ENCODE data around the gene CDC42BPB.
"Not testable (repeated sequence)": the region's sequence is repeated elsewhere in the genome, so short reads cannot be mapped to it uniquely, and the experiment has no call there.

The CDC42BPB gene

GRCh38 chr14:103050935-103051334 is 6.4 kb downstream of the CDC42BPB start:
- Mint-ChIP-seq H3K4me3 (no peak overlapping the region), H3K9me3 (no peaks in the 10 kb centered on the region), H3K27me3 (no peaks in the 10 kb centered on the region), H3K36me3 (no peaks in the 10 kb centered on the region), H3K27ac (no peak overlapping the region), H3K4me1 (peaks cover 35% of the 10 kb centered on the region)
- no peak for ATAC-seq

DNA sequence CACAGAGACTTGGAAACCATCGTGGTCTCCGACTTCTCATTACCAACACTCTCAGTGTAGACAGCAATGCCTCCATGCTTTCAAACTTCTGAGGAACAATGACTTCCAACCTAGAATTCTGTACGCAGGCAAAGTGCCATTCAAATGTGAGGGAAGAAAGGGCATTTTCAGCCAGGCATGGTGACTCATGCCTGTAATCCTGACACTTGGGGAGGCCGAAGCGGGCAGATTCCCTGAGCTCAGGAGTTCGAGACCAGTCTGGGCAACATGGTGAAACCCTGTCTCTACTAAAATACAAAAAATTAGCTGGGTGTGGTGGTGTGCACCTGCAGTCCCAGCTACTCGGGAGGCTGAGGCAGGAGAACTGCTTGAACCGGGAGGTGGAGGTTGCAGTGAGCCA is 9.9 kb downstream of the CDC42BPB start:
- ATAC-seq, H3K9me3 Mint-ChIP-seq, H3K4me3 Mint-ChIP-seq, H3K27me3 Mint-ChIP-seq, H3K36me3 Mint-ChIP-seq, H3K27ac Mint-ChIP-seq: not testable (repeated sequence)
- H3K4me1 Mint-ChIP-seq, result peaks cover 25% of the 10 kb centered on the region

- Mint-ChIP-seq H3K9me3 (no peaks in the 10 kb centered on the region), H3K36me3 (peaks cover 17% of the 10 kb centered on the region), H3K27ac (peak overlapping the region; percentile 23), H3K4me1 (peaks cover 21% of the 10 kb centered on the region), H3K4me3 (peak overlapping the region; percentile 73), H3K27me3 (no peaks in the 10 kb centered on the region)
- ATAC-seq, result peak; percentile 87
These were observed 11.9 kb downstream of the CDC42BPB start for GRCh38 chr14:103045371-103045869.

DNA sequence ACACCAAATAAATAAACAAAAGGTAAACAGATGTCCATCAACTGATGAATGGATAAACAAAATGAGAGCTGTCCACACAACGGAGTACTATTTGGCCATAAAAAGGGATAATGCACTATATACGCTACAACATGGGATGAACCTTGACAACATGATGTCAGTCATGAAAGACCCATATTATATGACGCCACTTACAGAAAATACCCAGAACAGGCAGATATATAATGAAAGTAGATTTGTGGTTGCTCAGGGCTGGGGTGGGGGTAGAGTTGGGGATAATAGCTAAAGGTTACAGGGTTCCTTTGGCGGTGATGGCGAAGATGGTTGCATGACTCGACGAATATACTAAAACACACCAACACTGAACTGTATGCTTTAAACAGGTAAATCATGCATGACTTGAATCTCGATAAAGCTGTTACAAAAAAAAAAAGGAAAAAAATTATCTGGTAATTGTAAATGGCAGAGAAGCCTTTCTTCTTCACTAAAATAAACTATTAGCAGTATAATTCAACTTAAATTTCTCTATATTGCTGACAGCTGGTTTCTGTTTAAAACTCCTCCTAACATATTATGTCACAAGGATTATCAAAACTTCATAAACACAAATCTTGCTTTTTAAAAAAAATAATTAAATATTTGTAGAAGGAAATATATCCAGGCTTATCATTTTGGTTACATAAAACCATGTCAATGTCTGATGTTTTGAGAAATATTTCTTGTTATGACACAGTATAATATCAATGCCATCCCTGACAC is 13.9 kb downstream of the CDC42BPB start:
- H3K4me3 Mint-ChIP-seq, result no peak overlapping the region
- no peak for ATAC-seq
- H3K27ac Mint-ChIP-seq, result no peak overlapping the region
- no peaks in the 10 kb centered on the region for H3K9me3 Mint-ChIP-seq
- H3K36me3 Mint-ChIP-seq, result peaks cover 17% of the 10 kb centered on the region
- no peaks in the 10 kb centered on the region for H3K27me3 Mint-ChIP-seq
- peaks cover 31% of the 10 kb centered on the region for H3K4me1 Mint-ChIP-seq

GRCh38 chr14:103041464-103041863 is 15.9 kb downstream of the CDC42BPB start:
- Mint-ChIP-seq H3K4me3 (no peak overlapping the region), H3K27me3 (no peaks in the 10 kb centered on the region), H3K36me3 (peaks cover 17% of the 10 kb centered on the region), H3K27ac (no peak overlapping the region), H3K9me3 (no peaks in the 10 kb centered on the region), H3K4me1 (peaks cover 29% of the 10 kb centered on the region)
- ATAC-seq, result no peak

- no peak overlapping the region for H3K27ac Mint-ChIP-seq
- ATAC-seq, result no peak
These were observed 23.7 kb downstream of the CDC42BPB start for GRCh38 chr14:103033681-103034096.

DNA sequence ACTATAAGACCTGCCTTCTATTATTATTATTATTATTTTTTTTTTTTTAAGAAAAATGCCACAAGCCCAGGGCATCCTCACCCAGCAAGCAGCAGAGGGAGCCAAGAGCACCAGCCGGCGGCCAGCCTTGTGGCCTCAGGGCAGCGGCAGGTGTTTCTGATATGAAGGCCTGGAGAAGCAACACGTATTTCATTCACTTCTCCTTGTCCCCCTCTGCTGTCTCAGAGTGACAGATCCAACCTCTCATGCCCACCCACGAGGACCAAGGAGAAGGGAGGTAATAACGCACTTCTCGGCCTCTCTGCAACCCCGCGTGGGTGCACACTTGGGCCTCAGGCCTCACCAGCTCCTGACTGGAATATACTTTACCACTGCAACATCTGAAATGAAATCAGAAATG is 25.4 kb downstream of the CDC42BPB start:
- Mint-ChIP-seq H3K4me3 (no peak overlapping the region), H3K36me3 (peaks cover 2% of the 10 kb centered on the region), H3K9me3 (no peaks in the 10 kb centered on the region), H3K27ac (no peak overlapping the region), H3K27me3 (no peaks in the 10 kb centered on the region), H3K4me1 (peaks cover 20% of the 10 kb centered on the region)
- no peak for ATAC-seq

More at GRCh38 chr14:103033681-103034096, 23.7 kb downstream of the CDC42BPB start:
- Mint-ChIP-seq H3K4me3 (no peak overlapping the region), H3K36me3 (no peaks in the 10 kb centered on the region), H3K27me3 (no peaks in the 10 kb centered on the region), H3K9me3 (no peaks in the 10 kb centered on the region), H3K4me1 (peaks cover 12% of the 10 kb centered on the region)

GRCh38 chr14:103031566-103031911 is 25.8 kb downstream of the CDC42BPB start:
- H3K36me3 Mint-ChIP-seq, result peaks cover 5% of the 10 kb centered on the region

DNA sequence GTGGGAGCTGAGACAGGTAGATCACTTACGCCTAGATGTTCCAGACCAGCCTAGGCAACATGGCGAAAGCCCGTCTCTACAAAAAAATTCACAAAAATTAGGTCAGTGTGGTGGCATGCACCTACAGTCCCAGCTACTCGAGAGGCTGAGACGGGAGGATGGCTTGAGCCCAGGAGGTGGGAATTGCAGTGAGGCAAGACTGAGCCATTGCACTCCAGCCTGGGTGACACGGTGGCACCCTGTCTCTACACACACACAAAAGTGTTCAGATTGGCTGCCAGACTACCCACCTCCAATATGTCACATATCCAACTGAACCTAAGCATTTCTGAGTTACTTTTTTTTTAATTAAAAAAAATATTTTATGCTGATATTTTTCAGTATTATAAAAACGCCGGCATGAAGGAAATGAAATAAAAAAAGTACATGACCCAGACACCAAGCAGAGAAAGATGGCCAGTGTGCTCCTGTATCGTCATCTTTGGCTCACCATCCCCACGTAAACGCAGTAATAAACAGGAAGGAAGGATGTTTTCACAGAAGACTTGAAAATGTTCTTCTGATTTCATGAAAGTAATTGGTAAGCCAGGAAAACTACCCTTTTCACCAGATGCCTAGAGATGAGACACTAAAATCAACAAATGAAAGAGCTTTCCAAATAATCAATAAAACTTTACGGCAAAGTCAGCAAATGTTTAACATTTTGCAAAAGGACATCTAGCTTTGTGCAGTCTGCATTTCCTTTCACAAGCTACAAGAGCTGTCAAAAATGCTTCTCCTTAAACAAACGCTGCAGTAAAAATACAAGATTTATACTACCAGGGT is 26.4 kb downstream of the CDC42BPB start:
- ATAC-seq, result no peak

More at GRCh38 chr14:103031566-103031911, 25.8 kb downstream of the CDC42BPB start:
- Mint-ChIP-seq H3K27ac (no peak overlapping the region), H3K9me3 (no peaks in the 10 kb centered on the region), H3K4me1 (peaks cover 24% of the 10 kb centered on the region), H3K27me3 (no peaks in the 10 kb centered on the region), H3K4me3 (no peak overlapping the region)
- no peak for ATAC-seq

DNA sequence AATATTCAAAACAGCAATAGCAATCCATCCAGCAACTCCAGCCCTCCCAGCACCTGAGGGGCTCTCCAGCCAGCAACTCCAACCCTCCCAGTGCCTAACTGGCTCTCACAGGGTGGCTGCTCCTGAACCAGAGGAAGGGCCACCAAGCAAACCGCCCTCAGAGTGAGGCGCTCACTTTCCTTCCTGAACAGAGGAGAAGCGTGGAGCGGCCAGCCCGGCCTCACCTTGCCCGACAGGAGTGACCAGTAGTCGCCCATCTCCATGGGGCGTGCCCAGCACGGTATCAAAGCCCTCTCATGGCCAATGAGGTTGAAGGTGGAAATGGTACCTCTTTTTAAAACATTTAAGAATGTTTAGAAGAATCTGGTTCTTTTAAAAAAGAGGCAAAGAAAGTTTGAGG is 27.4 kb downstream of the CDC42BPB start:
- peaks cover 10% of the 10 kb centered on the region for H3K36me3 Mint-ChIP-seq
- no peak overlapping the region for H3K27ac Mint-ChIP-seq
- ATAC-seq, result no peak
- no peaks in the 10 kb centered on the region for H3K27me3 Mint-ChIP-seq
- no peak overlapping the region for H3K4me3 Mint-ChIP-seq
- H3K4me1 Mint-ChIP-seq, result peaks cover 28% of the 10 kb centered on the region
- no peaks in the 10 kb centered on the region for H3K9me3 Mint-ChIP-seq

More for the DNA sequence above, 26.4 kb downstream of the CDC42BPB start:
- no peak overlapping the region for H3K27ac Mint-ChIP-seq
- H3K27me3 Mint-ChIP-seq, result no peaks in the 10 kb centered on the region
- H3K4me1 Mint-ChIP-seq, result peaks cover 24% of the 10 kb centered on the region
- peaks cover 5% of the 10 kb centered on the region for H3K36me3 Mint-ChIP-seq
- H3K4me3 Mint-ChIP-seq, result no peak overlapping the region
- H3K9me3 Mint-ChIP-seq, result no peaks in the 10 kb centered on the region

DNA sequence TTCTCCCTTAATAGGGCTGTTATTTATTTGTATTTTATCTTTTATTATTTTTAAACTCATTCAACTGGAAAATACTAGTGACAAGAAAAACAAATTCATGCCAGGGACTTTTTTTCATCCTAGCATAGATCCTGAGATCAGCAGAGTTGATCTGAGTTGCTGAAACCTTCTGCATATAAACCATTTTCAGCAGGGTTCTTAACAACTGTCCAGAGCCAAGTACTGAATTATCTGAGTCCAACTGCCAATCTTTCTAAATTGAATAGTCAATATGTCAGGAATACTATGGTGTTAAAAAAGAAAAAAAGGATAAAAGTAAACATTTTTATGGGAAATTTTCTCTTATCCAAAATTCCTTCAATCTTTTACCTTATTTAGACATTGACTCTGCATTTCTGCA is 28.6 kb downstream of the CDC42BPB start:
- Mint-ChIP-seq H3K4me1 (peaks cover 40% of the 10 kb centered on the region), H3K4me3 (no peak overlapping the region), H3K27ac (no peak overlapping the region), H3K36me3 (peaks cover 11% of the 10 kb centered on the region), H3K27me3 (no peaks in the 10 kb centered on the region), H3K9me3 (no peaks in the 10 kb centered on the region)
- no peak for ATAC-seq

DNA sequence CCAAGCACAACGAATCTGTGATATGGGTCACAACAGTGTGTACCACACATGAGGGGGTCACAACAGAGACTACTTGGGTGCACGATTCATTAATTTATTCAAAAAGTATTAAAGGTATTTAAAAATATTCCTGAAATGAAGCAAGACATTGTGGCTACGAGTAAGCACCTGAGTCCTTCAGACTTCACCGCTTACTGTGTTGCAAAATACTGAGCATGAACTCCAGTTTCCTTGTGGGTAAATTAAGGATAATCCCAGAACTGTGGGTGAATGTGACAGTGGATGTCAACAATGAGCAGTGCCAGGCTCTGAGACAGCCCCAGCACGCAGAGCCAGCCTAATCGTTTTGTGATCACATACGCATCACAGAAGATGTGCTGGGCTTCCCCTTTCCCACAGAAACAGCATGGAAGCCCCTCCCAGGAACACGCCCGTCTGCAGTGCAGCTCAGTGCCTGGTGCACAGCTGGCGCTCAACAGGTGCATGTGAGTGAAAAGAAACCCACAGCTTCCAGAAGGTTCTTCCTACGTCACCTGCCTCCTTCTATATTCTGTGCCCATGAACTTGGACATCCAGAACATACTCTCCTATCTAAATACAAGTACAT is 29.1 kb downstream of the CDC42BPB start:
- no peaks in the 10 kb centered on the region for H3K9me3 Mint-ChIP-seq
- no peaks in the 10 kb centered on the region for H3K27me3 Mint-ChIP-seq
- no peak for ATAC-seq
- H3K4me1 Mint-ChIP-seq, result peaks cover 42% of the 10 kb centered on the region
- peaks cover 11% of the 10 kb centered on the region for H3K36me3 Mint-ChIP-seq
- no peak overlapping the region for H3K27ac Mint-ChIP-seq
- no peak overlapping the region for H3K4me3 Mint-ChIP-seq

- H3K4me1 Mint-ChIP-seq, result peaks cover 41% of the 10 kb centered on the region
- H3K36me3 Mint-ChIP-seq, result peaks cover 11% of the 10 kb centered on the region
- H3K27me3 Mint-ChIP-seq, result no peaks in the 10 kb centered on the region
- H3K4me3 Mint-ChIP-seq, result no peak overlapping the region
- no peaks in the 10 kb centered on the region for H3K9me3 Mint-ChIP-seq
- no peak for ATAC-seq
- H3K27ac Mint-ChIP-seq, result no peak overlapping the region
These were observed 29.9 kb downstream of the CDC42BPB start for GRCh38 chr14:103027451-103027850.

- Mint-ChIP-seq H3K27ac (no peak overlapping the region), H3K4me1 (peaks cover 40% of the 10 kb centered on the region), H3K27me3 (no peaks in the 10 kb centered on the region), H3K36me3 (peaks cover 11% of the 10 kb centered on the region), H3K9me3 (no peaks in the 10 kb centered on the region), H3K4me3 (no peak overlapping the region)
- no peak for ATAC-seq
These were observed 30.4 kb downstream of the CDC42BPB start for GRCh38 chr14:103026988-103027387.

GRCh38 chr14:103026196-103026595 is 31.2 kb downstream of the CDC42BPB start:
- peaks cover 17% of the 10 kb centered on the region for H3K36me3 Mint-ChIP-seq
- not testable (repeated sequence) for H3K27ac Mint-ChIP-seq, H3K4me3 Mint-ChIP-seq, H3K27me3 Mint-ChIP-seq, ATAC-seq, H3K9me3 Mint-ChIP-seq
- peaks cover 42% of the 10 kb centered on the region for H3K4me1 Mint-ChIP-seq

All from stimulated activated memory B cell treated with anti-CD40 and anti-IgM and Interleukin-4, amounts not matched to agents 10 μg/mL and 1 μg/mL and 100 μg/mL, for 72 hours (primary cell).